VCaP (cell line): ENCODE data around the gene APBA2.

Source experiments
- H3K27ac ChIP-seq: fragments of 450-650 bp; 2 replicates; pipeline ENCODE4 v1.5.1; 2017
- TF ChIP-seq, protein P1 (sequence below): fragments of 450-650 bp; conservative IDR thresholded peaks from 2 replicates; pipeline ENCODE4 v1.5.1; 2017; ENCODE audit warnings: mild to moderate bottlenecking, moderate library complexity

APBA2 gene

DNA sequence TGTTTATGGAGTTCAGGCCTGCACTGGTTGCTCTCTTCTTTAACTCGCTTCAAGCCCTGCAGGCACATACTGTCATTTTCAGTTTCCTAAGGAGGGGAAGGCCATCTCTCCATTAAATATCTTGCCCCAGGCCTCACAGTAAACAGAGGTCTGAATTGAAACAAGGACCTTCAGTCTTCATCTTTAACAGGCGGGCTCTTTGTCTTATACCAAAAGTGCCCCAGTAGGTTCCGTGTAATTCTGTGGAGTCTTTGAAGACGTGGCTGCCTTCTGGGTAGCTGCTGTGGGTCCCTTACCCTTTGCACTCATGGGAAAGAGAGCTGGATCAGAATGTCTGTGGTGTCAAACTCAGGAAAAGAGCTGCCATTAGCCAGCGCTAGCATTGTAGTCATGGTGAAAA is 161.2 kb downstream of the APBA2 start:
- TF ChIP-seq, protein P1, sequence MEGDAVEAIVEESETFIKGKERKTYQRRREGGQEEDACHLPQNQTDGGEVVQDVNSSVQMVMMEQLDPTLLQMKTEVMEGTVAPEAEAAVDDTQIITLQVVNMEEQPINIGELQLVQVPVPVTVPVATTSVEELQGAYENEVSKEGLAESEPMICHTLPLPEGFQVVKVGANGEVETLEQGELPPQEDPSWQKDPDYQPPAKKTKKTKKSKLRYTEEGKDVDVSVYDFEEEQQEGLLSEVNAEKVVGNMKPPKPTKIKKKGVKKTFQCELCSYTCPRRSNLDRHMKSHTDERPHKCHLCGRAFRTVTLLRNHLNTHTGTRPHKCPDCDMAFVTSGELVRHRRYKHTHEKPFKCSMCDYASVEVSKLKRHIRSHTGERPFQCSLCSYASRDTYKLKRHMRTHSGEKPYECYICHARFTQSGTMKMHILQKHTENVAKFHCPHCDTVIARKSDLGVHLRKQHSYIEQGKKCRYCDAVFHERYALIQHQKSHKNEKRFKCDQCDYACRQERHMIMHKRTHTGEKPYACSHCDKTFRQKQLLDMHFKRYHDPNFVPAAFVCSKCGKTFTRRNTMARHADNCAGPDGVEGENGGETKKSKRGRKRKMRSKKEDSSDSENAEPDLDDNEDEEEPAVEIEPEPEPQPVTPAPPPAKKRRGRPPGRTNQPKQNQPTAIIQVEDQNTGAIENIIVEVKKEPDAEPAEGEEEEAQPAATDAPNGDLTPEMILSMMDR: no peak
- no peak overlapping the region for H3K27ac ChIP-seq

DNA sequence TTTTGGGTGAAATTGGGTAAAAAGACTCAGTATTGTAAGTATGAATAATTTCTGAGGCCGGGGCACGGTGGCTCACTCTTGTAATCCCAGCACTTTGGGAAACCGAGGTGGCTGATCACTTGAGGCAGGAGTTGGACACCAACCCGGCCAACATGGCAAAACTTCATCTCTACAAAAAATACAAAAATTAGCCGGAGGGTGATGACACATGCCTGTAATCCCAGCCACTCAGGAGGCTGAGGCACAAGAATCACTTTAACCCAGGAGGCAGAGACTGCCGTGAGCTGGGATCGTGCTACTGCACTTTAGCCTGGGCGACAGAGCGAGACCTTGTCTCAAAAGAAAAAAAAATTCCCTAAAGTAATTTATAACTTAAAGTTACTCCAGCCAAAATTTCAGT is 162.2 kb downstream of the APBA2 start:
- H3K27ac ChIP-seq: no peak overlapping the region
- TF ChIP-seq, protein P1: no peak

GRCh38 chr15:29050870-29051269 is 165.1 kb downstream of the APBA2 start:
- TF ChIP-seq, protein P1: no peak
- H3K27ac ChIP-seq: no peak overlapping the region

- TF ChIP-seq, protein P1: no peak
- H3K27ac ChIP-seq: no peak overlapping the region
Observed at GRCh38 chr15:29051422-29051821, 165.6 kb downstream of the APBA2 start.

DNA sequence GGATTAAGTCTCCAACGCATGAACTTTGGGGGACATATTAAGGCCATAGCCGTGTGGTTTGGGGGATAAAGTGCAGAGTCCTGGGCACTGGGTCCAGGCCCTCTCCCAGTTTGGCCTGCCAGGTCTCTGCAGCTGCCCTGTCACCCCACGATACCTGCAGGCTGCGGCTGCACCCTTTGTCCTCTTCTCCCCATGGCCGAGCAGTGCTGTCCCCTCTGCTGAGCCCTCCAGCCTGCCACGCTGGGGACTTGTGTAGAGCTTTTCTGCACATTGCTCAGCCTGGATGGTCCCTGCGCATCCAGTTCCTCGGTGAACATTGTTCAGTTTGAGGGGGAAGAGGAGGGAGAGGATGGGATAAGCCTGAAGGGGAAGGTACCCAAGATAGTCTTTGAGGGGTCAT is 167.2 kb downstream of the APBA2 start:
- H3K27ac ChIP-seq: no peak overlapping the region
- TF ChIP-seq, protein P1: no peak

DNA sequence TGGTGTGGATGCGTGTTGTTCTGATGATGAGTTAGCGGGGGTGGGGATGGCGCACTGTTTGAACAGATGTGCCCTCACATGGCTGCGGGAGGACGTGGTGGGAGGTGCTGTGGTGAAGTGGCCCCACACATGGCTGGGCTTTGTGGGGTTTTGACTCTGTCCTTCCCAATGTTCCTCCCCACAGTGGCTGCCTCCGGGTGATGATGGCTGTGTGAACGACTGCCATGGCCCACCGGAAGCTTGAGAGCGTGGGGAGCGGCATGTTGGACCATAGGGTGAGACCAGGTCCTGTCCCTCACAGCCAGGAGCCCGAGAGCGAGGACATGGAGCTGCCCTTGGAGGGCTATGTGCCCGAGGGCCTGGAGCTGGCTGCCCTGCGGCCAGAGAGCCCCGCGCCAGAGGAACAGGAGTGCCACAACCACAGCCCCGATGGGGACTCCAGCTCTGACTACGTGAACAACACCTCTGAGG is 167.9 kb downstream of the APBA2 start:
- H3K27ac ChIP-seq: no peak overlapping the region
- TF ChIP-seq, protein P1: no peak

DNA sequence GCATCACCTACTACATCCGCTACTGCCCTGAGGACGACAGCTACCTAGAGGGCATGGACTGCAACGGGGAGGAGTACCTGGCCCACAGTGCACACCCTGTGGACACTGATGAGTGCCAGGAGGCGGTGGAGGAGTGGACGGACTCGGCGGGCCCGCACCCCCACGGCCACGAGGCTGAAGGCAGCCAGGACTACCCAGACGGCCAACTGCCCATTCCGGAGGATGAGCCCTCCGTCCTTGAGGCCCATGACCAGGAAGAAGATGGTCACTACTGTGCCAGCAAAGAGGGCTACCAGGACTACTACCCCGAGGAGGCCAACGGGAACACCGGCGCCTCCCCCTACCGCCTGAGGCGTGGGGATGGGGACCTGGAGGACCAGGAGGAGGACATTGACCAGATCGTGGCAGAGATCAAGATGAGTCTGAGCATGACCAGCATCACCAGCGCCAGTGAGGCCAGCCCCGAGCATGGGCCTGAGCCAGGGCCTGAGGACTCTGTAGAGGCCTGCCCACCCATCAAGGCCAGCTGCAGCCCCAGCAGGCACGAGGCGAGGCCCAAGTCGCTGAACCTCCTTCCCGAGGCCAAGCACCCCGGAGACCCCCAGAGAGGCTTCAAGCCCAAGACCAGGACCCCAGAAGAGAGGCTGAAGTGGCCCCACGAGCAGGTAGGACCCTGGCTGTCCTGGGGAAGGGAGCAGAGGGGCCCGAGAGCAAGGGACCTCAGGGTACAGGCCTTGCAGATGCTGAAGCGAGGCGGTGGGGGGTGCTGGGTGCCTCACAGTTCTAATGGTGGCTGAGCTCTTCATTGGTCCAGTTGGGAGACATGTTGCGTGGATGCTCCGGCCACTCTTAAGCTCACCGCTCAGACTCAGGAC is 168.6 kb downstream of the APBA2 start:
- H3K27ac ChIP-seq: no peak overlapping the region
- TF ChIP-seq, protein P1: no peak
